Gastrocnemius medialis (tissue), 4 donors: ENCODE data around the gene KRT9. TPM values are rescaled to one million over a fixed set of nuclear protein-coding genes. Genes with fewer than 3 reads are reported as not detected.
"Not testable (repeated sequence)": the region's sequence is repeated elsewhere in the genome, so short reads cannot be mapped to it uniquely, and the experiment has no call there.

Experiments
- ATAC-seq, 2 donors: fragments of 150-250 bp; one replicate each; pipeline ENCODE4 v1.9.1; 2016
- DNase-seq, 2 donors: peaks; one replicate each; pipeline ENCODE4 v3.0.0-alpha.2; 2019
- H3K27ac ChIP-seq, 4 donors: fragments of 200-600 bp; sonication (generic); 1 replicate in 1 of 4; 2 replicates in 3 of 4; pipeline ENCODE4 v1.5.1; 2016 to 2018; ENCODE audit warnings: mild to moderate bottlenecking in 2 of 4, moderate library complexity in 1 of 4
- H3K27me3 ChIP-seq, 3 donors: fragments of 200-600 bp; sonication (generic) in 2 of 3; 1 replicate in 1 of 3; 2 replicates in 2 of 3; pipeline versions ENCODE4 v1.5.1 to v1.6.0; 2016 to 2019; ENCODE audit warnings: mild to moderate bottlenecking in 1 of 3, moderate library complexity in 1 of 3
- H3K36me3 ChIP-seq, 2 donors: fragments of 200-600 bp; sonication (generic) in 1 of 2; one replicate each; pipeline ENCODE4 v1.5.1; 2017 to 2018
- H3K4me1 ChIP-seq, 2 donors: fragments of 200-600 bp; sonication (generic) in 1 of 2; one replicate each; pipeline ENCODE4 v1.5.1; 2016 to 2017; ENCODE audit warnings: mild to moderate bottlenecking in 2 of 2
- H3K4me3 ChIP-seq, 4 donors: fragments of 200-600 bp; sonication (generic) in 3 of 4; 1 replicate in 1 of 4; 2 replicates in 3 of 4; pipeline ENCODE4 v1.5.1; 2016 to 2019; ENCODE audit warnings: mild to moderate bottlenecking in 2 of 4
- H3K9me3 ChIP-seq, 3 donors: fragments of 200-600 bp; sonication (generic) in 2 of 3; 1 replicate in 1 of 3; 2 replicates in 2 of 3; pipeline ENCODE4 v1.5.1; 2016 to 2019
- POLR2A ChIP-seq, 2 donors: fragments of 450-650 bp; IDR thresholded peaks; one replicate each; pipeline ENCODE4 v1.6.1; 2017; ENCODE audit warnings: antibody characterized with exemption in 2 of 2, mild to moderate bottlenecking in 2 of 2, moderate library complexity in 2 of 2
- in situ Hi-C, 4 donors: fragments of 200-750 bp; cut with MboI; loops; one replicate each; pipeline versions ENCODE4 v1.15.0 to v1.8.0; 2017; ENCODE audit warnings: low sequenced_read_pairs in 4 of 4
- intact Hi-C: fragments of 100-400 bp; cut with DNase I; formaldehyde crosslinking; loops from one replicate; pipeline ENCODE4 v1.15.1; 2023; ENCODE audit warnings: low total_unique reads
- total RNA-seq, 4 donors: library from RNA; depleted of rRNA; stranded (reverse); fragments of >200 nt; gene quantifications; one replicate each; pipeline versions ENCODE4 v1.1.0 to v1.2.3, GENCODE V29; 2016
- TF ChIP-seq, protein P1 (sequence below), 5 experiments: fragments of 450-650 bp in 3 of 5; fragments of 200-600 bp in 2 of 5; sonication (generic) in 2 of 5; IDR thresholded peaks in 4 of 5; conservative IDR thresholded peaks in 1 of 5; 1 replicate in 4 of 5; 2 replicates in 1 of 5; pipeline ENCODE4 v1.5.1; 2016 to 2019; ENCODE audit warnings: antibody characterized with exemption in 5 of 5, mild to moderate bottlenecking in 3 of 5, moderate library complexity in 3 of 5

Gene KRT9
- total RNA-seq, 4 donors from 2014 or later, result not detected

DNA sequence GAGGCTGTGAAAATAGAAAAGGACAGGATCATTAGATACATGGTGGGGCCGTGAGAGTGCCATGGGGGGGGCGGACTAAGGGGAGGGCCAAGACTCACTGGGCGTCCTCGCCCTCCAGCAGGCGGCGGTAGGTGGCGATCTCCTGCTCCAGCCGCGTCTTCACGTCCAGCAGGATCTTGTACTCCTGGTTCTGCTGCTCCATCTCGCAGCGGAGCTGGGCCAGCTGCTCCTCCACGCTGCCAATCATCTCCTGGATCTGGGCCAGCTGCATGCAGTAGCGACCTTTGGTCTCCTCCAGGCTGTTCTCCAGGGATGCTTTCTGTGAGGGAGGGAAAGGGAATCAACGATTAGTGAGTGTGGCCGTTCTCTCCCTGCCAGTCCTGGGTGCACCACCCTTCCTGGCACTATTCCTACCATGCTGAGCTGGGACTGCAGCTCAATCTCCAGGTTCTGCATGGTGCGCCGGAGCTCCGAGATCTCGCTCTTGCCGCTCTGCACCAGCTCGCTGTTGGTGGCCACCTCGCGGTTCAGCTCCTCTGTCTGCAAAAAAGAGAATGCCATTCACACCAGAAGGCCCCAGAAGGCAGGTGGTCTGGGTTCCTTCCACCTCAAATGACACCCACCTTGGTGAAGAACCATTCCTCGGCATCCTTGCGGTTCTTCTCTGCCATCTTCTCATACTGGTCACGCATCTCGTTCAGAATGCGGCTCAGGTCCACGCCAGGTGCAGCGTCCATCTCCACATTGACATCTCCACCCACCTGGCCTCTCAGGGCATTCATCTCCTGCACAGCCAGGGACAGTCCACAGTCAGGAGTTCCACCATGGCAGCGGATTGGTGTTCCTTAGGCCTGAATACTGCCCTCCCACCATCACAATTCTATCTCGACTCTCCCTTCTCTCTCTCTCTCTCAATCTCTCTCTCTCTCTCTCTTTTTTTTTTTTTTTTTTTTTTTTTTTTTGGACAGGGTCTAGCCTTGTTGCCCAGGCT is 11.6 kb upstream of the KRT9 start:
- Histone ChIP-seq H3K27ac (no peak overlapping the region), H3K4me3 (no peak overlapping the region), H3K9me3 (no peaks in the 10 kb centered on the region), H3K36me3 (no peaks in the 10 kb centered on the region), H3K27me3 (peaks cover 0 to 3% (median 3%) of the 10 kb centered on the region in 3 donors), H3K4me1 (no peaks in the 10 kb centered on the region)
- TF ChIP-seq, protein P1, sequence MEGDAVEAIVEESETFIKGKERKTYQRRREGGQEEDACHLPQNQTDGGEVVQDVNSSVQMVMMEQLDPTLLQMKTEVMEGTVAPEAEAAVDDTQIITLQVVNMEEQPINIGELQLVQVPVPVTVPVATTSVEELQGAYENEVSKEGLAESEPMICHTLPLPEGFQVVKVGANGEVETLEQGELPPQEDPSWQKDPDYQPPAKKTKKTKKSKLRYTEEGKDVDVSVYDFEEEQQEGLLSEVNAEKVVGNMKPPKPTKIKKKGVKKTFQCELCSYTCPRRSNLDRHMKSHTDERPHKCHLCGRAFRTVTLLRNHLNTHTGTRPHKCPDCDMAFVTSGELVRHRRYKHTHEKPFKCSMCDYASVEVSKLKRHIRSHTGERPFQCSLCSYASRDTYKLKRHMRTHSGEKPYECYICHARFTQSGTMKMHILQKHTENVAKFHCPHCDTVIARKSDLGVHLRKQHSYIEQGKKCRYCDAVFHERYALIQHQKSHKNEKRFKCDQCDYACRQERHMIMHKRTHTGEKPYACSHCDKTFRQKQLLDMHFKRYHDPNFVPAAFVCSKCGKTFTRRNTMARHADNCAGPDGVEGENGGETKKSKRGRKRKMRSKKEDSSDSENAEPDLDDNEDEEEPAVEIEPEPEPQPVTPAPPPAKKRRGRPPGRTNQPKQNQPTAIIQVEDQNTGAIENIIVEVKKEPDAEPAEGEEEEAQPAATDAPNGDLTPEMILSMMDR (IDR thresholded peaks at IDR 0.05 in 4 of 5, conservative IDR thresholded peaks at IDR 0.05 in 1 of 5), result no peak
- TF ChIP-seq POLR2A (IDR thresholded peaks at IDR 0.05), result no peak
- no peak for DNase-seq
- in situ Hi-C loops, result no loop called here
- ATAC-seq, result no peak
- intact Hi-C loops, result no loop called here

DNA sequence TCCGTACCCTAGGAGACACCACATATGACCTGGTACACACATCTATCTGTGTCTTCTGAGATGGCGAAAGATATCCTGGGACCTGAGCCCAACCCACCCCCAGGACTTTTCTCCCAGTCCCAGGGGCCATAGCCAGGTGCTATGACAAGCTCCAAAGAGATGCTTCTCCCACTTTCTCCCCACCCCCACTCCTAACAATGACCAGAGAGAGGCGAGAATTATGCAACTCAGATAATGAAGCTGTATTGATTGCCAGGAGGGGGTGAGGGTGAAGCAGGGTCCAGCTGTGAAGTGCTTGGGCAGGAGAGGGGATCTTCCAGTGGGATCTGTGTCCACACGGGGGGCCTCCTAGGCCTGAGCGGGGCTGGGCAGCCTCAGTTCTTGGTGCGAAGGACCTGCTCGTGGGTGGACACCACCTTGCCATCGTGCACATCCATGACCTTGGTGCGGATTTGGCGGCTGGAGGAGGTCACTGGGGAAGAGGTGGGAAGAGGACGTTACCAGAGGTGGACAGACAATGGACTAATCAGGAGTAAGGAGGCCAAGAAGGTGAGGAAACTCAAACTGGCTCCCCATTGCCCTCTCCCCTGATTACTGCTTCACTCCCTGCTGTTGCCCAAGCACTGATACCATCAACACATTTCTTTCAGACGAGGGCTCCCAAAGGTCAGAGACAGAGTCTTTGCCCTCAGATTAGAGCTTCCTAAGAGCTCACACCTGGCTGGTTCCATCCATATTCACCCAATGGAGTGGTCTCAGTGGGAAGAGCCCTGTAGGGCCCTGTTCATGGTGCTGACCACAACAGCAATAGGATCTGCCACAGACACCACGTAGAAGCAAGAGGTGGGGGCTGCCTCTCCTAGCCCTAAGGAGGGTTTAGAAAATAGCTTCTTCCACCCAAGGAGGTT is 10.5 kb upstream of the KRT9 start:
- intact Hi-C loops, H3K4me1 ChIP-seq, H3K27me3 ChIP-seq, DNase-seq, H3K36me3 ChIP-seq, in situ Hi-C loops, H3K4me3 ChIP-seq, H3K27ac ChIP-seq, H3K9me3 ChIP-seq, ATAC-seq: not testable (repeated sequence)

GRCh38 chr17:41581366-41582060 is 9.7 kb upstream of the KRT9 start:
- peaks cover 0 to 11% (median 8%) of the 10 kb centered on the region in 3 donors for H3K27me3 ChIP-seq

DNA sequence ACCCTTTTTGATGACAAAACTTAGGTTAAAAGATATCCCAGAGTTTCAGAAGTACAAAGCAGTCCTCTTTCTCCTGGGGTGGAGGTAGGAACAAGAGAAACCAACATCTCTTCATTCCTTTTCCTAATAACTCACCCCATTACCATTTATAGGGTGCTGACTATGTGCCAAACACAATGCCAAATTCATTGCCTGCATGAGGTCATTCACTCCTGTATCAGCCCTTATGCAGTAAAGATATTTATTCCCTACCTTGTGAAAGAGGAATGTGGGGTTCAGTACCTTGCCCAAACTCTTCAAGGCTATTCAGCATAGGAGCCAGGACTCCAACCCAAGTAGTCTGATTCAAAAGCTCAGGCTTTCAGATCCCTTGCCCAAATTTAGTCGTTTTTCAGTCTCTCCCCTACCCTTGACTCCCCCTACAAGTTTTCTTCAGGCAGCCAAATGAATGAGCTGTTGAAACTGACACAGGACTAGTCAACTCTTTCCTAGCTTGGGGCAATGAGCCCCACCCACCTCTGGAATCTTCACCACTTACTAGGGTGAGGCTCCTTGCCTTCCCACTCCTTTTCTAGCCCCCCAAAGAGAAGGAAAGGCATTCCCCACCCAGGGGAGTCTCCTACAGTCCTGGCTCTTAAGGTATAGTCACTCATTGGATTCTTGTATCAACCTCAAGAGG is 9.0 kb upstream of the KRT9 start:
- no peaks in the 10 kb centered on the region for H3K36me3 ChIP-seq
- intact Hi-C loops, result no loop called here

More at GRCh38 chr17:41581366-41582060, 9.7 kb upstream of the KRT9 start:
- intact Hi-C loops (no loop called here), in situ Hi-C loops (no loop called here)
- ATAC-seq, result no peak
- no peaks in the 10 kb centered on the region for H3K9me3 ChIP-seq
- TF ChIP-seq, protein P1 (IDR thresholded peaks at IDR 0.05 in 4 of 5, conservative IDR thresholded peaks at IDR 0.05 in 1 of 5), result no peak
- TF ChIP-seq POLR2A (IDR thresholded peaks at IDR 0.05), result no peak
- no peak for DNase-seq
- H3K27ac ChIP-seq, result no peak overlapping the region
- H3K36me3 ChIP-seq, result no peaks in the 10 kb centered on the region
- H3K4me1 ChIP-seq, result no peaks in the 10 kb centered on the region
- no peak overlapping the region for H3K4me3 ChIP-seq

More for the DNA sequence above, 9.0 kb upstream of the KRT9 start:
- peaks cover 0 to 16% (median 8%) of the 10 kb centered on the region in 3 donors for H3K27me3 ChIP-seq
- in situ Hi-C loops, result no loop called here
- H3K4me1 ChIP-seq, result no peaks in the 10 kb centered on the region
- no peak overlapping the region for H3K4me3 ChIP-seq
- no peaks in the 10 kb centered on the region for H3K9me3 ChIP-seq
- DNase-seq, result no peak
- no peak for ATAC-seq
- TF ChIP-seq, protein P1 (IDR thresholded peaks at IDR 0.05 in 4 of 5, conservative IDR thresholded peaks at IDR 0.05 in 1 of 5), result no peak
- TF ChIP-seq POLR2A (IDR thresholded peaks at IDR 0.05), result no peak
- no peak overlapping the region for H3K27ac ChIP-seq
